Measurements from ENCODE around the gene KCNIP4.

- TF ChIP-seq POLR2AphosphoS5 (IDR thresholded peaks at IDR 0.05) (no peak), POLR2A (IDR thresholded peaks at IDR 0.05) (no peak), EP300 (IDR thresholded peaks at IDR 0.05; ENCODE audit: low read depth) (no peak)
- TF ChIP-seq, protein P1, sequence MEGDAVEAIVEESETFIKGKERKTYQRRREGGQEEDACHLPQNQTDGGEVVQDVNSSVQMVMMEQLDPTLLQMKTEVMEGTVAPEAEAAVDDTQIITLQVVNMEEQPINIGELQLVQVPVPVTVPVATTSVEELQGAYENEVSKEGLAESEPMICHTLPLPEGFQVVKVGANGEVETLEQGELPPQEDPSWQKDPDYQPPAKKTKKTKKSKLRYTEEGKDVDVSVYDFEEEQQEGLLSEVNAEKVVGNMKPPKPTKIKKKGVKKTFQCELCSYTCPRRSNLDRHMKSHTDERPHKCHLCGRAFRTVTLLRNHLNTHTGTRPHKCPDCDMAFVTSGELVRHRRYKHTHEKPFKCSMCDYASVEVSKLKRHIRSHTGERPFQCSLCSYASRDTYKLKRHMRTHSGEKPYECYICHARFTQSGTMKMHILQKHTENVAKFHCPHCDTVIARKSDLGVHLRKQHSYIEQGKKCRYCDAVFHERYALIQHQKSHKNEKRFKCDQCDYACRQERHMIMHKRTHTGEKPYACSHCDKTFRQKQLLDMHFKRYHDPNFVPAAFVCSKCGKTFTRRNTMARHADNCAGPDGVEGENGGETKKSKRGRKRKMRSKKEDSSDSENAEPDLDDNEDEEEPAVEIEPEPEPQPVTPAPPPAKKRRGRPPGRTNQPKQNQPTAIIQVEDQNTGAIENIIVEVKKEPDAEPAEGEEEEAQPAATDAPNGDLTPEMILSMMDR (IDR thresholded peaks at IDR 0.05): no peak
These were observed 935.1 kb downstream of the KCNIP4 start for GRCh38 chr4:21013501-21013900.

All from transverse colon (tissue), 4 donors.